ENCODE measurements around the gene KIRREL1. TPM values are rescaled to one million over a fixed set of nuclear protein-coding genes. Genes with fewer than 3 reads are reported as not detected.

Gene KIRREL1
- total RNA-seq = under 1 TPM in 1 of 2 donors, not detected in 1; 0.08 TPM

DNA sequence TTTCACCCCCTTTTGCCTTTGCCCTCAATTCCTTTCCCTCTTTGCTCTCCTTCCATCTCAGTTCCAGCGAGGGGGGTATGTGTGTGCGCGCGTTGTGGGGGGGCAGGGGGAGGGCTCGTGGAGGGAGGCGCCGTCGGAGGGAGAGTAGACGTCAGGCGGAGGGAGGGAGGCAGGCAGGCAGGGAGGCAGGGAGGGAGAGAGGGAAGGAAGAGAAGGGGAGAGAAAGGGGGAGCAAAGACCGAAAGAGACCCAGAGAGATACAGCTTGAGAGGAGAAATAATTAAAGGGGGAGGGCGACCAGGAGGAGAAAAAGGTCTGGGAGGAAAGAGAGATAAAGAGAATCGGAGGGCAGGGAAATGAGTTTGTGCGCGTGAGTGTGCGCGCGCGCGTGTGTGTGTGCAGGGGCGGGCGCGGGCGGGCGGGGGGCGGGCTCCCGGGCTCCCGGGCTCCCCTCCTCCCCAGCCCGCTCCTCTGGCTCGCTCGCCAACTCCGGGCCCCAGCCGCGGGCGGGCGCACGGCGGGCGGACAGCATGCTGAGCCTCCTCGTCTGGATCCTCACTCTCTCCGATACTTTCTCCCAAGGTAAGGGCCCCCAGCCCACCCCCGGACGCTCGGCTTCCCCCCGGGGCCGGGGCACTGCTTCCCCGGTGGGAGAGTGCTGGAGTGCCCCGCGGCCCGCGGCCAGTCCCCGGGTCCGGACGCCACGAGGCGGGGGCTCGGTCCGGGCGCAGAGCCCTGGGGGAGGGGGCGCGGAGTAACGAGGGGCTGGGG lies at the start of gene KIRREL1:
KIRREL1 (plus strand) TSS at position 499 of the 771 bp plus-strand sequence; CDS start at position 531, 32 bp downstream.
- Mint-ChIP-seq H3K36me3 (no peaks in the 10 kb centered on the region), H3K9me3 (no peaks in the 10 kb centered on the region), H3K27ac (no peak within 1 kb of the TSS)
- DNase-seq (ENCODE audit: low spot score in 2 of 2) (no peak), ATAC-seq (peak; percentile 14 to 26)

DNA sequence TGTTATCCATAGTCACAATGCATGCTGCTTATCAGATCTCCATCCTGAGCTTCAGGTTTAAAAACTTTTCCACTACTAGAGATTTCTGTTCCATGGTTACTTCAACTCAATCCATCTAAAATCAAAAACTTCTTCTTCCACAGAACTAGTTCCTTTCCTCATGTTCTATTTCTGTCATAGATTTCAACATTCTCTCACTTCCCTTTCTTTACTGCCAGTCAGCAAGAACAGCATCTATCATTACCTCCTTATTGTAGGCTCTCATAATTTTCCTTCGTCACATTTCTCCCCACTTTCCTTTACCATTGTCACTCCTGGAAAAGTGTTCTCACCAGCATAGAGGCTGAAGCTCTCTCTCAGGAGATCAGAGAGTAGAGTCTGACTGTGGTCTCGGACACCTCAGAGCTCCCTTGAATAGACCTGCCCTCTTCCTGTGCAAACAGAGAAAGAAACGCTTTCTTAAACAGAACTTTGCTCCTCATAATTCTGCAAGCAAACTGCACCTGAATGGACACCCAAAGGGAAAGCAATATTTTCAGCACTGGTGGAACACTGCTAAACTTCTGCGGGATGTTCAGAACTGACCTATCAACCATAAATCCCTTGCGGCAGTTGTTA lies 48.7 kb upstream of the KIRREL1 start:
- ATAC-seq (no peak), DNase-seq (ENCODE audit: low spot score in 2 of 2) (no peak)
- H3K9me3 Mint-ChIP-seq = no peaks in the 10 kb centered on the region
- H3K27ac Mint-ChIP-seq = no peak overlapping the region
- no peaks in the 10 kb centered on the region for H3K36me3 Mint-ChIP-seq

DNA sequence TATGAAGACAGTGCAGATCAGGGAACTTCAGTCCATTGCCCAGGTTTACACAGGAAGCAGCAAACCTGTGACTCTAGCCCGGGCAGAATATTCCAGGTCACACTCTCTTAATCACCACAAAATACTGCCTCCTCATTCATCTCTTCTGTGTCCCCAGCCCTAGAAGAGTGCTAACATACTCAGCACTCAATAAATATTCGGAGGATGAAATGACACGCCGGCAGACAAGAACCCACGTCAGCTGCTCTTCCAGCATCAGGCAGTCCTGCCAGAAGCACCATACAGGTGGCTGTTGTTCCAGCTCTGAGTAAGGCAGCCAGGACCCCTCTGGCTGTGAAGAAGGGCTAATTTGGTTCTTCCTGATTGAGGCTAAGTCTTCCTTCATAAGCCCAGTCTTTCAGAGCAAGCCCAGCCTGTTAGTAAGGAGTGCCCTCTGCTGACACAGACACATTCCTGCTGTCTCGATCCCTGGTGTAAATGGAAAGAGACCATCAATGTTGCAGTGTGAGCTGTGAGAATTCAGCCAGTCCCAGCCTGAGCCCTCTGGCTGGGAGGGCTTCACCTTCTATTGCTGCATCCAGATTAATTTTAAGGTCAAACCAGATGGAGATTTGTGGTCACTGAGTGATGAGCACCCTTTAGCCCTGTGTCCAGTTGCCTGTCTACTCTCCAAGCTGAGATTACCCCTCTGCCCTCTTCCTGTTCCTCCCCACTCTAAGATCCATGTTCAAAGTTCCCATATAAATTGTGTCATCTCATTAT lies 45.0 kb upstream of the KIRREL1 start:
- Mint-ChIP-seq H3K9me3 (no peaks in the 10 kb centered on the region), H3K27ac (no peak overlapping the region), H3K36me3 (no peaks in the 10 kb centered on the region)
- no peak for DNase-seq (ENCODE audit: low spot score in 2 of 2)
- no peak for ATAC-seq

DNA sequence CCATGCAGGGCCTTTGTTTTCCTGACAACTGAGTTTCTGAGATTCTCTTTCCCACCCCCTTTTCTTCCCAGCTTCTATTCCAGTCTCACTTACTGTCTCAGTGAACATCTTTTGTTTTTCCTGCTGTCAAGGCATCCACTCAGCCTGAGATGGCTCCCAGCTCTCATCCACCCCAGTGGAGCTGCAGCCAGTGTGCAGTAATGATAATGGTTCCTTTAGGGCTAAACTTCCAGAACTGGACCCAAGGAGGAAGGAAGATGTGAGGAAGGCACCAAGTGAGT lies 44.4 kb upstream of the KIRREL1 start:
- Mint-ChIP-seq H3K27ac (no peak overlapping the region), H3K36me3 (no peaks in the 10 kb centered on the region), H3K9me3 (no peaks in the 10 kb centered on the region)
- DNase-seq (ENCODE audit: low spot score in 2 of 2) = no peak
- ATAC-seq = no peak

DNA sequence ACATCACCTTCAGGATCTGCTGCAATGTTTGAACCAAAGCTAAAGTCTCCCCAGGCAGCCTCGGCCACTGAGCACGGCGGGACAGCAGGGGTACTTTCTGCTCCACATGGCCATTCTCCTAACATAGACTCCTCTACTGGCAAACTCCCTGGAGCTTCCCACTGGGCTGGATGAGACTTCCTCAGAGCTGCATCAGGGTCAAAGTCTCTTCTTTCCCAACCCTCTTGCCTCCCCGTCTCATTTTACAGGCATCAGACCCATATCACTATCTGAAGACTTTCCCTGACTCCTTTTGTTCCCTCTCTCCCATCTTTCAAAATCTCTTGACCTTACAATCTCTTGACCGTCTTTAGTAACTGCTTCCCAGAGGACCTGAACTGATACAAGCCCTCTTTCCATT lies 42.2 kb upstream of the KIRREL1 start:
- H3K36me3 Mint-ChIP-seq = no peaks in the 10 kb centered on the region
- H3K9me3 Mint-ChIP-seq = no peaks in the 10 kb centered on the region
- DNase-seq (ENCODE audit: low spot score in 2 of 2) = no peak
- H3K27ac Mint-ChIP-seq = no peak overlapping the region
- no peak for ATAC-seq

DNA sequence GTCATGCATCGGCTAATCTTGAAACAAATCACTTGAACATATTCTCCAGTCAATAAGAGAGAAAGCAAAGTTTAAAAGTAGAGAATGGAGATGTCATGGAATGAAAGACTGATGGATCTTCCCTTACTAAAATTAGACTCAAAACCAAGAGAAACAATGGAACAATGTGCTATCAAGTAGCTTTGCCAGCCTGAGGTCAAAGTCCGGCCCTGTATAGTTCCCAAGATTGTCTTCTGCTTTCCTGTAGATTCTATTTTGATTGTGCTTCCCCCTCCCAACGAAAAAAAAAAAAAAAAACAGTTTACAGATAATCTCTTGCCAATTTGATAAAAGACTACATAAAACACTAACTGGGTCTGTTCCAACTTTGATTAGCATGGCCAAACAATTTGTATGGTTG lies 40.8 kb upstream of the KIRREL1 start:
- no peak overlapping the region for H3K27ac Mint-ChIP-seq
- no peaks in the 10 kb centered on the region for H3K9me3 Mint-ChIP-seq
- no peak for DNase-seq (ENCODE audit: low spot score in 2 of 2)
- H3K36me3 Mint-ChIP-seq = no peaks in the 10 kb centered on the region
- ATAC-seq = no peak

DNA sequence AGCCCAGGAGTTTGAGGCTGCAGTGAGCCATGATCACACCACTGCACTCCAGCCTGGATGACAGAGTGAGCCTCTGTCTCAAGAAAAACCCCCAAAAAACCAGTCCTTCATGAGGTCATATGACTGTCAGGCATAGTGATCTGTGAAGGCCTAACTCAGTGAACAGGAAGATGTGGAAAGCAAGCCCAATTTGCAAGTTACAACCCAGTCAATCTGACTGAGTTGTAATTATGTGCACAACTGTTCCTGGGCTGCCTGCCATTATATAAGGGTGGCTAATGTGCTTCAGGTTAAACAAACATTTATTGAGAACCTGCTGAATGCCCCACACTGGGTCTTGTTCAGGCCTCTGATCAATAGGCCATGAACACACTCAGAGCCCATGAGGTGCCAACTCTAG lies 38.2 kb upstream of the KIRREL1 start:
- H3K27ac Mint-ChIP-seq = no peak overlapping the region
- no peaks in the 10 kb centered on the region for H3K36me3 Mint-ChIP-seq
- DNase-seq (ENCODE audit: low spot score in 2 of 2) (no peak), ATAC-seq (no peak)
- H3K9me3 Mint-ChIP-seq = no peaks in the 10 kb centered on the region

DNA sequence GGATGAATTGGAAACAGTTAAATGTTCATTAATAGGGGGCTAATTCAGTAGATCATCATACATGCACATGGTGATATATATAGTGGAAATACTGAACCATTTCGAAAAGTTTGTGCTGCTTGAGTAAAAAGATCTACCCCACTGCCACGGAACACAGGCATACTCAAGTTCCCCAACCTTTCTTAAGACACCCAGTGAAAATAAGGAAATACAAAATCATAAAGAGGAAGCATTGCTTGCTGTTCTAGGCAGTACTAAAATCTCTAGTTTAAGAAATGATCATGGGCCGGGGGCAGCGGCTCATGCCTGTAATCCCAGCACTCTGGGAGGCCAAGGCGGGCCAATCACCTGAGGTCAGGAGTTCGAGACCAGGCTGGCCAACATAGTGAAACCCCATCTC lies 37.6 kb upstream of the KIRREL1 start:
- Mint-ChIP-seq H3K36me3 (no peaks in the 10 kb centered on the region), H3K9me3 (no peaks in the 10 kb centered on the region), H3K27ac (no peak overlapping the region)
- DNase-seq (ENCODE audit: low spot score in 2 of 2) (no peak), ATAC-seq (no peak)

DNA sequence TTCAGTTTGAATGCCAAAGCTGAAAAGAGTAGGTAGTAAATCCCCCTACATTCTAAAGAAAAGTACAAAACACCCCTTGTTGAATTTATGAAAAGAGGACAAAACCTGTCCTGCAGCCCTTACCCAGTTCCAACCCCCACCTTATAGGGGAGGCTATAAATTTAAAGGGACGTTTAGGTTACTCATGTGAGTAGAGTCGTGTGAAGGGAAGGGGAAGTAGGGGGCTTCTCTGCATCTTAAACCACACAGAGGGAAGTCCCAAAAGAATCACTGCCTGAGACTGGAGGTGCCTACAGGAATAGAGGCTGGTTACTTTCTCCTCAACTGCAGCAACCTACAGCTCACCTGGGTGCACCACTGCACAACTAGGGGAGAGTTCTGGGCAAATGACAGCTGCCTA lies 36.7 kb upstream of the KIRREL1 start:
- H3K9me3 Mint-ChIP-seq = no peaks in the 10 kb centered on the region
- H3K27ac Mint-ChIP-seq = no peak overlapping the region
- no peak for DNase-seq (ENCODE audit: low spot score in 2 of 2)
- H3K36me3 Mint-ChIP-seq = no peaks in the 10 kb centered on the region
- no peak for ATAC-seq

DNA sequence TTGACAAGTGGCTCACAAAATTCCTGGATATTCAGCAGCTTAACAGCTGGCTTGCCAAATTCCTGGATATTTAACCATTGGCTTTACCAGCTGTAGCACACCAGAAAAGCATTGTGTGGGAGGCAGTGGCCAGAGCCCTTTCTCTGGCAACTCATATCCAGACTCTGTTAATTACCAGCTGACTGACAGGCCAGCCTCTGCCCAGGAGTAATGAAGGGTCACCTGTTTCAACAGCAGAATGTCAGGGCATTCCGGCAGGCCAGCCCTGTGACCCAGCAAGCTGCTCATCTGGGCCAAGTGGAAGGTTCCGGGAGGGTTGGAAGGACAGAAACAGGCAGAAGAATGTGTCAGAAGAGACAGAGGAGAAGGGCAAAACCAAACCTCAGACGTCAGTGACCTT lies 35.2 kb upstream of the KIRREL1 start:
- no peaks in the 10 kb centered on the region for H3K36me3 Mint-ChIP-seq
- no peak overlapping the region for H3K27ac Mint-ChIP-seq
- no peak for ATAC-seq
- DNase-seq (ENCODE audit: low spot score in 2 of 2) = no peak
- H3K9me3 Mint-ChIP-seq = no peaks in the 10 kb centered on the region

DNA sequence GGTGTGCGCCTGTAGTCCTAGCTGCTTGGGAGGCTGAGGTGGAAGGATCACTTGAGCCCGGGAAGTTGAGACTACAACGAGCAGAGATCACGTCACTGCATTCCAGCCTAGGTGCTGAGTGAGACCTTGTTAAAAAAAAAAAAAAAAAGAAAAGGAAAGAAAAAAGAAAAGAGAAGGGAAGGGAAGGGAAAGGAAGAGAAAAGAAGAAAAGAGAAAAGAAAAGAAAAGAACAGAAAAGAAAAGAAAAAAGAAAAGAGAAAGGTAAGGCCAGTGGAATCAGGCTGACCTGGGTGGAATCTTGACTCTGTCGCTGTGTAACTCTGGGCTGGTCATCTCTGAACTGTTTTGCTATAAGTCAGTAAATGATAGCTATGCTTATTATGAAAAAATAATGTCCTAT lies 33.7 kb upstream of the KIRREL1 start:
- no peak for ATAC-seq
- Mint-ChIP-seq H3K27ac (no peak overlapping the region), H3K36me3 (no peaks in the 10 kb centered on the region), H3K9me3 (no peaks in the 10 kb centered on the region)
- DNase-seq (ENCODE audit: low spot score in 2 of 2) = no peak

DNA sequence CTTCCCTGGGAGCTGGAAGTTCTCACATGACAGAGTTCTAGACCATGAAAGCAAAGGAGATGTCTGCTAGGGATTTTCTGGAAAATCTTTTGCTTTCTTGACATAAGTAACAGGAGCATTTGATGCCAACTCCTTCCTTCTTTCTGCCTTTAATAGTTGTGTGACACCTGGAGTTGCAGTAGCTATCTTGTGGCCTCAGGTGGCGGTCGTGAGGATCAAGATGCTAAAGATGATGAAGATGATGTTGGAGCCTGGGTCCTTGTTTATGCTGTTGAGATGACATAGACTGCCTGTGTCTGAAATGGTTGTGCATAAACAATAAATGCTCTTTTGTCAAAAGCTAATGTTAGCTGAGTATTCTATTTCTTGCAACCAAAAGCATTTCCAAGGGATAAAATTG lies 32.7 kb upstream of the KIRREL1 start:
- Mint-ChIP-seq H3K27ac (no peak overlapping the region), H3K36me3 (no peaks in the 10 kb centered on the region), H3K9me3 (no peaks in the 10 kb centered on the region)
- ATAC-seq (no peak), DNase-seq (ENCODE audit: low spot score in 2 of 2) (no peak)

DNA sequence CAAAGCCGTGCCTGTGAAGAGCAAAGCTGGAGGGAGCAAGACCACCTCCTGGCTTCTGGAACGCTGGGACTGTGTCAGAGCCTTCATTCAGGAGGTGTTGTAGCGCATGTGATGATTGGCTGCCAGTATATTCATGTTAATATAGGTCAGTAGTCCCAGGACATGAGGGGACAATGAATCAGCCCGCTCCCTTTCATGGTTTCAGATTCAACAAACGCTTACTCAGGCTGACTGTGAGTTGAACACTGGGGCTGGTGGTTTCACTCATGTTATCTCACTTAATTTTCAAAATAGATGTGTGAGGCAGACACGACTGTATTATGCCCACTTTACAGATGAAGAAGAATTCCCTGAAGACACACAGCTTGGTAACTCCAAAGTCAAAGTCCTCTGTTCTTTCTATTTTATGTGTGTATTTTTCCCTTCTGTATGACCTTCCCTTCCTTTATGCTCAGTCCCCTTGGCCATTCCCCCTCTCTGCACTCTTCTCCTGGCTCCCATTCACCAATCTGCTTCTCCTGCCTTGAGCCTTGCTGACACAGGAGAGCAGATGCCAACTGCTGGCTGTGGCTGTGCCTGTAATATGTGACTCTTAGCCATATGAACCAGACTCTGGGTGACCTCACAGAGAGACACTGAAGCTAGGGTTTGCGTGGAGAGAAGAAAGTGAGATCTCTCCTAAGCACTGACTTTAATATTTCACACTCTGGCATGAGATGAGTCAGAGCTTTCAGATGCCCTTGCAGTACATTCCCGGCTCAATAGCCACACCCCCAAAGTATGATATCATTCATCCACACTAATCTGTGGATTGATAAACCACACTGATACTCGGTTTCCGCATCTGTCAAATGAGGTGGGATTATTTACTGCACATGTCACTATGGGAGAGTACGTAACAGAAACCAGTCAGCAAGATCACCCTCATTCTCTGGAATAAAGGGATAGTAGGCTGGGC lies 31.4 kb upstream of the KIRREL1 start:
- Mint-ChIP-seq H3K36me3 (no peaks in the 10 kb centered on the region), H3K27ac (no peak overlapping the region), H3K9me3 (no peaks in the 10 kb centered on the region)
- DNase-seq (ENCODE audit: low spot score in 2 of 2) (no peak), ATAC-seq (peak; percentile 56 to 67)

DNA sequence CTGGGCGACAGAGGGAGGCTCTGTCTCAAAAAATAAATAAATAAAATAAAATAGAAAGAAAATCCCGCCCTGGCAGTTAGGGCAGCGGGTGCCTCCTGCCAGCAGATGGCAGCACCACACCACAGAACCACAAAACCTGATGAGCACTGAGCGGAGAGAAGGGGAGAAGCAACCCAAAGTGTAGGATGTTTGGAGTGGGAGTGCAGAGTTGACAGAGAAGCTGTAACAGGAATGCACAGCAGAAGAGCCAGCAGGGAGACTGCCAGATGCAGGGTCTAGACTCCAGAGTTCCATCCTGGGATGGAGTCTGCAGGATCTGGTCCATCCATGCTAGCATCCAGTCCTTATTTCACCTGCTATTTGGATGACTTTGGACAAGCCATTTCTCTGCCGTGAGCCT lies 29.7 kb upstream of the KIRREL1 start:
- DNase-seq (ENCODE audit: low spot score in 2 of 2) = peak in 1 of 2 donors; percentile 63
- H3K9me3 Mint-ChIP-seq = no peaks in the 10 kb centered on the region
- ATAC-seq = peak; percentile 44 to 77
- no peaks in the 10 kb centered on the region for H3K36me3 Mint-ChIP-seq
- no peak overlapping the region for H3K27ac Mint-ChIP-seq

DNA sequence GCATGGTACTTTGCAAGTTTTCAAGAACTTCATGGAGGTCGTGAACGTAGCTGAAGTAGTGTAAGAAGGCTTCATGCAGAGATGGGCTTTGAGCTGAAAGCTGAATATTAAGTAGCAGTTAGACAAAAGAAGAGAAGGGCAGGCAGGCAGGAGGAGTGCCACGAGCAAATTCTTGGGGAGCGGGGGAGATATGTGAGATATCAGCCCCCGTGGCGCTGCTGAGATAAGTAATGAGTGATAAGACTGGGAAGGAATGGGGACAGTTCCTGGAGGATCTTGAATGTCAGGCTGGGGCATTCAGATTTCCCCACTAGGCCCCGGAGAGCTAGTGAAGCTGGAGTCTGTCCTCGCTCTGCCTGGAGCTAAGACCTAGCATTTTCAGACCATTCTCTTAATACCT lies 27.9 kb upstream of the KIRREL1 start:
- no peak for ATAC-seq
- Mint-ChIP-seq H3K9me3 (no peaks in the 10 kb centered on the region), H3K27ac (no peak overlapping the region), H3K36me3 (no peaks in the 10 kb centered on the region)
- no peak for DNase-seq (ENCODE audit: low spot score in 2 of 2)

DNA sequence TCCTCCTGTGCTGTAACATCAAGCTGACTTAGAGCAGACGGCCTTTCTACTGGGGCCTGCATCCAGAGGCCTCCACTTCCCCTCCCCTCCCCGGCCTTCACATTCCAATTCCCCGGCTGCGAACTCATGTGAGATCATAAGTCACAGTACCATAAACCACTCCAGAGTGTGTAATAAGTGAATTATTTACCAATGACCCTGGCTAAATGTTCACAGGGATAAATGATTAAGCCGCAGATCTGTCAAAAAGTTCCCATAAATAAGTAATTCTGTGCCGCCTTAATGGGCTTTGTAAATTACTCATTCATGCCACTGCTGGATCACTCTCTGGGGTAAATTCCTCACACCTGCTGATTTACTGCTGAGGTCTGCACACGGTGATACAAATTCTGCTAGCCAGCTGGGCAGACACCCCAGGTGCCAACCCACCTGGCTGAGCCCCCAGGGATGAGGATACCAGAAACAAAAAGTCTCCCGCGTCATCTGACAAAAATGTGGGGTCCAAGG lies 27.4 kb upstream of the KIRREL1 start:
- DNase-seq (ENCODE audit: low spot score in 2 of 2) = no peak
- H3K36me3 Mint-ChIP-seq = no peaks in the 10 kb centered on the region
- no peaks in the 10 kb centered on the region for H3K9me3 Mint-ChIP-seq
- H3K27ac Mint-ChIP-seq = no peak overlapping the region
- ATAC-seq = no peak

DNA sequence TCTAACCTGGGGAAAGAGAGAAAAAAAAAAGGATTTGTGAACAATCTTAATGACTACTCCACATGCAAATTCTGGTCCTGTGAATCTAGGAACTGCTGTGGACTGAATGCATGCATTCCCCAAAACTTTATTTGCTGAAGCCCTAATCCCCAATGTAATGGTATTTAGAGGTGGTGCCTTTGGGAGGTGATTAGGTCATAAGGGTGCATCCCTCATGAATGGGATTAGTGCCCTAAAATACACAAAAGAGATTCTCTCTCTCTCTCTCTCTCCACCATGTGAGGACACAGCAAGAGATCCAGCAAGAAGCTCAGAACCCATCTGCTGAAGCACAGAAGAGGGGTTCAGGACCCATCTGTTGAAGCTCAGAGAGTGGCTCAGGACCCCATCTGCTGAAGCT lies 26.2 kb upstream of the KIRREL1 start:
- no peaks in the 10 kb centered on the region for H3K36me3 Mint-ChIP-seq
- no peak for ATAC-seq
- no peak for DNase-seq (ENCODE audit: low spot score in 2 of 2)
- no peaks in the 10 kb centered on the region for H3K9me3 Mint-ChIP-seq
- H3K27ac Mint-ChIP-seq = no peak overlapping the region
